GM18511 (cell line): Measurements from ENCODE around the gene DIP2A.
"Not testable (repeated sequence)": the region's sequence is repeated elsewhere in the genome, so short reads cannot be mapped to it uniquely, and the experiment has no call there.

ENCODE experiments used
- ATAC-seq: cut with Tn5 transposase; IDR thresholded peaks from one replicate; pipeline ENCODE4 v1.9.1; 2021; ENCODE audit warnings: mild to moderate bottlenecking, moderate library complexity; ENCODE audit not compliant: unreplicated experiment

The DIP2A gene

DNA sequence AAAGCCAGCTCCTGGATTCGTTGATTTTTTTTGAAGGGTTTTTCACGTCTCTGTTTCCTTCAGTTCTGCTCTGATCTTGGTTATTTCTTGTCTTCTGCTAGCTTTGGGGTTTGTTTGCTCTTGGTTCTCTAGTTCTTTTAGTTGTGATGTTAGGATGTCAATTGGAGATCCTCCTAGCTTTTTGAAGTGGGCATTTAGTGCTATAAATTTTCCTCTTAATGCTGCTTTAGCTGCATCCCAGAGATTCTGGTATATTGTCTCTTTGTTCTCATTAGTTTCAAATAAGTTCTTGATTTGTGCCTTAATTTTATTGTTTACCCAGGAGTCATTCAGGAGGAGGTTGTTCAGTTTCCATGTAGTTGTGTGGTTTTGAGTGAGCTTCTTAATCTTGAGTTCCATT, 120.7 kb downstream of the DIP2A start:
- not testable (repeated sequence) for ATAC-seq

DNA sequence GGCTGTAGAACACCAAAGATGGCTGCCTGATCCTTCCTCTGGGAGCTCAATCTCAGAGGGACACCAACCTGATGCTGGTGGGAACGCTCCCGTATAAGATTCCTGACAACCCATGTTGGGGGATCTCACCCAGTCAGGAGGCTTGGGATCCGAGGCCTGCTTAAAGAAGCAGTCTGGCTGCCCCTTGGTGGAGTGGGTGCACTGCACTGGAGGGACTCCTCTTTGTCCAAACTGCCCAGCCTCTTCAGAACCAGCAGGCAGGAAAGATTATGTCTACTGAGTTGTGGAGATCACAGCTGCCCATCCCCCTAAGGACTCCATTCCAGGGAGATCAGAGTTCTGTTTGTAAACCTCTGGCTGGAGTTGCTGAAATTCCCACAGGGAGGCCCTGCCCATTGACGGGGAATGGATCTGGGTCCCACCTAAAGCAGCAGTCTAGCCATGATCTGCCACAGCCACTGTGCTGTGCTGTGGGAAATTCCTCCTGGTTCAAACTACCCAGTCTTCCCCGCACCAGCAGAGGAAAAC, 123.2 kb downstream of the DIP2A start:
- ATAC-seq, result no peak

DNA sequence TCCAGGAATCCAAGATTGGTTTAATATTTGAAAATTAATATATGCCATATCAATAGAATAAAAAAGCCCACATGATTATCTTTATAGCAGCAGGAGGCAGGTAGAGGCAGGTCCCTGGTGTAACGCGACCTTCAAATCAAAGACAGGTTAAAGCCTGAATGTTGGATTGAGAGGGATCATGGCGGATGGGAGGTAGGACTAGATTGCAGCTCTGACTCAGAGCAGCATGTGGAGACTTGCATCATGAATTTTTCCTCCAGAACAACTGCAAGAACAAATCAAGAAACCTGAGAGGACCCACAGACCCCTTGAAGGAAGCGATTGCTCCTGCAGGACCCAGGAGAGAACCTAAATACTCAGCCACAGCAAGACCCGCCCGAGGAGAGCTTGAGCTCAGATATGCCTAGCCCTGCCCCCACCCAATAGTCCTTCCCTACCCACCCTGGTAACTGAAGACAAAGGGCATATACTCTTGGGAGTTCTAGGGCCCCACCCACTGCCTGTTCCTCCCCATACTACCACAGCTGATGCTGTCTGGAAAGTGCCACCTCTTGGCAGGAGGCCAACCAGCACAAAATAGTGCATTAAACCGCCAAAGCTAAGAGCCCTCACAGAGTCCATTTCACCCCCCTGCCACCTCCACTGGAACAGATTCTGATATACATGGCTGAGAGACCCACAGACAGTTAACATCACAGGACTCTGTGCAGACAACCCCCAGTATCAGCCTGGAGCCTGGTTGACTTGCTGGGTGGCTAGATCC, 126.7 kb downstream of the DIP2A start:
- ATAC-seq, result no peak

DNA sequence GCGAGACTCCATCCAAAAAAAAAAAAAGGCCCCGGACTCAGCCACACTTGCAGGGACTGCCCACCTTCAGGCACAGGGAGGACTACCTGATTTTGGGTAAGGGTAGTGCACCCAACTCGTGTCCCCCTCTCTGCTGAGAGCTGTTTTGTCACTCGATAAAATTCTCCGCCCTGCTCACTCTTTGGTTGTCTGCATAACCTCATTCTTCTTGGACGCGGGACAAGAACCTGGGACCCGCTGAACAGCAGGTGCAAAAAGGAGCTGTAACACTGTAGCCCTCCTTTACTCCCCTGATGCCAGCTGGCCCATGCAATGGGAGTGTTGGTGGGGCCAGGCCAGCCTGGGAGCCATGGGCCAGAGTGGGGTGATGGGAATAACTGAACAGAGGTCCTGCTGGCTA, 135.6 kb downstream of the DIP2A start:
- ATAC-seq, result no peak

DNA sequence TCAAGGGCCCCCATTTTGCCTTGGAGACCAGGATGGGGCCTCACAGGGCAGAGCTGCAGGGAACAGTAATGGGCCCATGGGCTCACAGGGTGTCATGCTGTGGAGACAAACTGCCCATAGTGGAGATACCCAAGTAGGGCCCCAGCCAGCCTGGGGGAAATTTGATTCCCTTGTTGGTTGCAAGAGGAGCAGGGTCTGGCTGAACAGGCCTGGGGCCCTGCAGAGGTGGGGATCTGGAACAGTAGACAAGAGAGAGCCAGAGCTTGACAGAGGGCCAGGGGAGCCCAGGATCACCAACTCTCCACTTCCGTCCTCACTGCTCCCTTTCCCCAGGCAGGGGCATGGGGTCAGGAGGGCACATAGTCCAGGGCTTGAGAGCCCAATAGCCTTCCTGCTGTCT, 137.5 kb downstream of the DIP2A start:
- no peak for ATAC-seq

DNA sequence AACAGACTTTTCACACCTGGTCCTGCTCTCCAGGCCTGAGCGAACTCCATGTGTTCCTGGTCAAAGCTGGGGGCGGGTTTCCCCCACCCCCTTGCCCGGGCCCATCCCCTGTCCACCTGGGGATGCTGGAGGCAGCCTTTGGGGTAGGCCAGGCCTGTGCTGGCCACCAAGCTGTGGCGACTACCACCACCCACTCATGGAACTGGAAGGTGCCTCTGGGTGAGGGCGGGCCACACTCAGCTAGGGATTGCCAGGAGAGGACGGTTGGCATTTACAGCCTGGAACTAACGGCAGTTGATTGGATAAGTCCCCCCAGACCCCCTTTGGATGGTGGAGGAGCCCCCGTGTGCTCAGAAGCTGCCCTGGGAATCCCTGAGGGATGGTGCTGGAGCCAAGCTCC, 138.3 kb downstream of the DIP2A start:
- no peak for ATAC-seq

DNA sequence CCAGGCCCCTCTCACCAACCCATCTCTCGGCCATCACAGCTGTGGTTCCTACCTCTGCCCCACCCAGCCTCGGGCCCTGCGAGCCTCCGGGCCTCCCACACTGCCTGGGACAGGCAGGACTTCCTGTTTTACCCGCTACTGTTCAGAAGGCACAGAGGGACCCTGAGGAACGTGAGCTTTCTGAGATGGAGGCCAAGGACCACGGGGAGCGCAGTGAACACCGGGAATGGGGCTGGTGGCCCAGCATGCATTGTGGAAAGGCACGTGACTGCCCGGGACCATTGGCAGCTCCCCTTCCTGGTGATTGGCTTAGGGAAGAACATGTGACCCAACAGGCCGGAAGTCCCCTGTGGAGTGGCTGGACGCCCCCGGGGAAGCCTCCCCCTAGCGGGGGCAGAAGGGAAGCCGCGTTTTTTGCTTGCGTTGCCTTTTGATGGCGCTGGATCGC, 139.2 kb downstream of the DIP2A start:
- ATAC-seq, result no peak

DNA sequence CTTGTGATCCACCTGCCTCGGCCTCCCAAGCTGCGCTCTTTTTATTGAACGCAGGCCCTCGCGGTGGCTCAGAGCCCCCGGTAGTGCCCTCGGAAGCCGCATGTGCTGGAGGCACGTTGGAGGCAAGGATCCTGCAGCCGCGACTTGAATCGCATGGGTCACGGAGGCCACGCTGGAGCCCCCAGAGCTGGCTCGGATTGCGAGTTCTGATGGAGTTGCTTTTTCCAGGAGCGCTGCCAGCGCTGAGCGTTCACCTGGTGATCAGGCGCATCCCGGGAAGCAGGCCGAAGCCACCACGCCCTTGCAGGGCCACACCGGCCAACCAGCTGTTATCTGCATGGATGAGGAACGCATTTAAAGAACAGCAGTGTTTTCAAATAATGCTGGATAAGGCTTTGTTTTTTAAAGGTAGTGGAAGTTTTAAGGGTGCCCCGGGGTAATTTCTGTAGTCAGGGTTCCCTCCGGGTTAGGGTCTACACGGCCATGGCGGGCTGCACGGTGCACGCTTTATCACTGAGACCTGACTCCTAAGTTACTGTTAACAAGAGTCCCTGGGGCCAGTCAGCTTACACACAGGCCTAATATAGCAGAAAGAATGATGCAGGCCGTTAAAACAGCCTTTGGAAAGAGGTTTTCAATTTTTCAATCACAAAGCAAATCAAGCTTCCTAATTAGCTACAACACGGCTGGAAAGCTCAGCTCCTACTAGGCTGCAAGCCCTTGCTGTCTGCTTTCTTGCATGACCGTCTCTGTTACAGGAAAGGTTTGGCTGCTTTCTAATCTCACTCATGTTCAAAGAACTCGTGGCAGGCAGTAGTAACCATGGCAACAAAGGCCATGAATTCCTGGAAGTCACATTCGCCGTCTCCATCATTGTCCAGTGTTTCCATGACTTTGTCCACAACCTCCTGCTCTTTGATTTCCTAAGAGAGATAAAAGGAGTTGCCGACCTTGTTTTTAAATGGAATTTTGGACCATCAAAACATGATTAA, 140.2 kb downstream of the DIP2A start:
- no peak for ATAC-seq

DNA sequence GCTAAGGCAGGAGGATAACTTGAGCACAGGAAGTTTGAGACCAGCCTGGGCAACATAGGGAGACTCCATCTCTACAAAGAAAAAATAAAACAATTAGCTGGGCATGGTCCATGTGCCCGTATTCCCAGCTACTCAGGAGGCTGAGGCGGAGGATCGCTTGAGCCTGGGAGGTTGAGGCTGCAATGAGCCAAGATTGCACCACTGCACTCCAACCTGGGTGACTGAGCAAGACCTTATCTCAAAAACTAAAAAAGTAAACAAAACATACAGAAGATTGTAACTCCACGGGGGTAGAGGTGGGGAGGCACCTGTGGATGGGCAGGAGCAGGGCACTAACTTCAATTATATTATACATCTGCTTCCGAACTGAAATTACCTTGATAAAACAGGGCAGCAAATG, 141.6 kb downstream of the DIP2A start:
- no peak for ATAC-seq

DNA sequence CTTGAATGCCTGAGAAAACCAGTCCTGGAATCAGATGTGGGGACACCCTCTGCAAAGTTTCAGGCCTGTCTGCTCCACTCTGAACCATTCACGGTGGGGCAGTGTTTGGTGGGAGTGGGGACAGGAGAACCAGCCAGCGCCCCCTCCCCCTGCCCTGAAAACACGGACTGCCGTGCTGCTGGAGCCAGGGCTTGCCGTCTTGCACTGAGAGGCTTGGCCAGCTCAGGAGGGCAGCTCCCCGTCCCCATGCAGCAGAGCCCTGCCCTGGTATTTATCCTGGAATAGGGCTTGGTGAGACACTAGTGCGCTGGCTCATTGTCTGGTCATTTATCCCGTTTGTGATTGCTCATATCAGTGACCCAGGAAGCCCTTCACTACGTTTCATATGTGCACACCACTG, 142.3 kb downstream of the DIP2A start:
- ATAC-seq, result no peak

DNA sequence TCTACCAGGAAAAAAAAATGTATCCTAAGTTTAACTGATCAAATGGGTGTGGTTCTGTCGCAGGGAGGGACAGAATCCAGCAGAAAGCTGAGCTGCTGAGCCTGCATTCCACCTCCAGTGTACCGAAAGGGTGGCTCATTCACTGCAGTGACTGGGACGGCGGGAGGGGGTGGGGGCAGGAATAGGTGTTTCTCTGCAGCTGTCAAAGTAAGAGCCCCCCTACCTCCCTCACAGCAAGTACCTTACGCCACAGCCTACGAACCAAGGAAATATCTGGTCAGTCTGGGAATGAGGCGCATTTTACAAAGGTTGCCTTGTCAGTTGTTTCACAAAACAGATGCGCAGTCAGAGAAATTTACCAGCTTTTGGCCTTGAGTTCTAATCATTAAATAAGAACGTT, 144.5 kb downstream of the DIP2A start:
- no peak for ATAC-seq

DNA sequence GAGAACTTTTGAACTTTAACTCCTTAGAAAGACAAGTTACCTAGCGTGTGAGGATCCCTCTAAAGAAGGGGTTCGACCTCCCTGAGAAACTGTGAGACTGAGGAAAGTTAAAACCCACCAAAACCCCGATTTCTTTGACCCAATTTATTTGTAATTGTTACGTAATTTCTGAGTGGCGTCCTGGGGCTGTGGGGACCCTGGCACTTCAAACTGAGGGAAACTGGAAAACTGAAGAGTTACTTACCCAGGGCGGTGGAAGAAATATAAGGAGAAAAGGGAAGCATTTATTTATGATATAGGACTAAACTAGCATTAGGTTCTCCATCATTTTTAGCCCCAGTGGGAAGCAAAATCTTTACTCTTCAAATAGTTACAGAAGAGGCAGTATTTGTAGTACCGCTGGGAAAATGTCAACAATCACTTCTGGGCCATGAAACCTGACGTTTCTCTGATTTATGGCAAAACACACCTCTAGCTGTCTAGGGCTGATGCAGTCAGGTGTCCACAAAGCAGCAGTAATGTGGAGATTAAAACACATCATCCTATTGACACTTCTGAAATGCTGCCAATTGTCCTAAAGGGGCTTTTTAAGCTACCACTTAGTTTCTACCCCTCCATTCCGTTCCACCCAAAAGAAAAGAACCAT, 145.8 kb downstream of the DIP2A start:
- ATAC-seq, result no peak

DNA sequence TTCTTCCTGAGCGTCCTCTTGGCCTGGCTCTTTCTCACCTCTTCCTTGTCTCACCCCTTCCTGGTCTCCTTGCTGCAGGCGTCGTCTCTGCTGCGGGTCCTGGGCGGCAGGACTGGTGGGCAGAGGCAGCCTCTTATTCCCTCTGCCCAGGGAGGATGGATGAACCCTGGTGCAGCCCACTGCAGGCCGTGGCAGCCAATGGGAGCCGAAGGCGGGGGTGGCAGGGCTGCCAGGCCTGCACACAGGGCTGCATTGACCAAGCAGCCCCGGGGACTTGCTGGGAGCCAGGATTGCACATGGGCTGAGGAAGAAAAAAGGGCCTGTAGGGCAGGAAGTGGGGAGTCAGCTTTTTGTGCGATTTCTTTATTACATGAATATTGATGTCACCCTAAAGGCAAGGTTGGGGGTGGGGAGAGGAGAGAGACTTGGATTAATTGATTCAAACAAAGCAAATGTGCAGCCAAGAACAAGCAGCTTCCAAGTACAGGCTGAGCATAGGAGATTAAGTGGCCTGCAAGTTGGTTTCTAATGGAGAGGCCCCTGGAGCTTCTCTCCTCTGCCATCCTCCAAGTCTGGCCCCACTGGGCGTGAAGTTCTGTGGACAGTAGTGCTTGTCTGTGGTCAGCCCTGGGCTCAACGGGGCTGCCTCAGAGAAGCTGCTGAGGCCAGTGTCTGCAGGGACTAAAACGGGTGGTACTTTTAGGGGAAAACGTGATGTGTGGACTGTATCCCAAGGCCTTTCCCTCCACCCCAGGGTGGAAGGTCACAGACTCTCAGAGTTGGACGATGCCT, 146.5 kb downstream of the DIP2A start, which contains the start of gene S100B:
Gene S100B, minus strand, starts transcription at position 108 of the 792 bp plus-strand sequence. CDS start 2,667 bp downstream, outside the sequence.
- ATAC-seq, result no peak

DNA sequence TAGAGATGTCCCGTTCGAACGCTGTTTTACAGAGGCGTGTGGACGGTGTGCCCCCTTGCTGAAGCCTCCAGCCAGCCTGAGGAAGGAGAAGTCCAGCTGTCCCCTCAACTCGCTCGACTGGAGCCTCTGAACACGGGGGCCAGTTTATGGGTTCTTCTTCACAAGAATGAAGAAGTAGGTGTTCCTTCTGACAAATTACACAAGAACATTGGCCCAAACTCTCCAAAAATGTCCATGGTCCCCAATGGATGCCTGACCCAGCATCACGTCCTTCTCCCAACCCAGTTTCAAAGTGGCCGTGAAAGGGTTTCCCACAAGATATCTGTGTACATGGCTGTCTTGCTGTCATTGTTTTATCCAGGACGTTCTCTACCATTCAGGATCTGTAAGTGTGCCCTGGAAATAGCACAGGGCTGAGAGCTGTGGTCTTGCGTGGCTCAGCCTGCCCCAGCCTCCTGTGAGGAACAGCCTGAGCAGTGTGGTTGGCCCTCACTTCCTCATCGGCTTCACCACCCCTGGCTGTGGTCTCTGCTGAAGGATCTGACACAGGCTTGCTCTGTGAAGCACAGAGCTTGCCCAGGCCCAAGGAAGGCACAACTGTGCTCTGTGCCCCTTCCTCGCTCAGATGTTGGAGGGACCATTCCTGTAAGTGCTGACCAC, 147.2 kb downstream of the DIP2A start:
- ATAC-seq, result peak; percentile 72

DNA sequence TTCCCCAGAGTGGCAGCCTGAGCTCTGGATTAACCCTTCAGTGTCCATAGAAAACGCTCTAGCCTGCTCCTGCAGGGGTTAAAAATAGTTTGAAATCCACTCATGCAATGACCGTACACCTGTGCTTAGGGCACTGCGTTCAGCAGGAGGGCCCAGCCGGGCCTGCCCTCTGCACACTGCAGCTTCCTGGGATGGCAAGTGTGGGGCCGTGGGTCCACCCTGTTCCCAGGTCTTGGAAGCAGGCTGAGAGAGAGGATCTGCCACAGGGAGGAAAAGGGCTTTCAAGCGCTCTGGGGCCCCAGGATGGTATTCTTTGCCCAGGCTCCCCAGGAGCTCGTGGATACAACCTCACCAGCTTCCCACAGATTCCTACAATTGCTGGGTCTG, 147.7 kb downstream of the DIP2A start:
- ATAC-seq, result no peak

DNA sequence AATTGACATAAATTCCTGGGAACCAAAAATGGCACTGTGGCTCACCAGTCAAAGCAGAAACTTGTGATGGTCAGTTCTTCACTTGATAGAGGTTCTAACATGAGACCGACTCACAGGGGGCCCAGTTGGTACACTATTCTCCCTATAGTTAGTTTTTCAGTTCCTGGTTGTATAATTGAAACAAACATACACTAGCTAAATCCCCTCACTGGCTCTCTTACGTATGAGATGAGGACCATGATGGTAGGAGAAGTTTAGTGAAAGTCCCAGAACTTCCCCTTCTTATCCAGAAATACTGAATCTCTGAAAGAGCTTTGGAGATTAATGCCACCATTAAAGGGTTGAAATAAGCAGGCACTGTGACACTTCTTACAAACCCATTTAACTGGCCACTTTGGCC, 148.9 kb downstream of the DIP2A start:
- ATAC-seq, result no peak

DNA sequence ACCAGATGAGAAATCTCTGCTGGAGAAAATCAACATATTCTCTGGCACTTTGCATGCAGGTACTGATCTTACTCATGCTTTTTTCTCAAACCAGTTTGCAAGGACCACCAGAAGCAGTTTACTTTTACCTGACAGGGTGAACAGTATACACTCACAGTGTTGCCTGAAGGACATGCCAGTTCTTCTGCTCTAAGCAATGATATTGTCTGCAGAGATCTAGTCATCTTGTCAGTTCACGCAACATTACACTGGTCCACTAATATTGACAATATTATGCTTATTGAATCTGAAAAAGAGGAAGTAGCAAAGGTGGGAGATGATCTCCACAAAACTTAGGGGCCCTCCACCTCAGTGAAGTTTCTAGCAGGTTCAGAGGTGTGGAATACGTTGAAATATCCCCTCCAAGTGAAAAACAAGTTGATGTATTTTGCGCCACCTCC, 150.0 kb downstream of the DIP2A start:
- ATAC-seq, result peak; percentile 60

DNA sequence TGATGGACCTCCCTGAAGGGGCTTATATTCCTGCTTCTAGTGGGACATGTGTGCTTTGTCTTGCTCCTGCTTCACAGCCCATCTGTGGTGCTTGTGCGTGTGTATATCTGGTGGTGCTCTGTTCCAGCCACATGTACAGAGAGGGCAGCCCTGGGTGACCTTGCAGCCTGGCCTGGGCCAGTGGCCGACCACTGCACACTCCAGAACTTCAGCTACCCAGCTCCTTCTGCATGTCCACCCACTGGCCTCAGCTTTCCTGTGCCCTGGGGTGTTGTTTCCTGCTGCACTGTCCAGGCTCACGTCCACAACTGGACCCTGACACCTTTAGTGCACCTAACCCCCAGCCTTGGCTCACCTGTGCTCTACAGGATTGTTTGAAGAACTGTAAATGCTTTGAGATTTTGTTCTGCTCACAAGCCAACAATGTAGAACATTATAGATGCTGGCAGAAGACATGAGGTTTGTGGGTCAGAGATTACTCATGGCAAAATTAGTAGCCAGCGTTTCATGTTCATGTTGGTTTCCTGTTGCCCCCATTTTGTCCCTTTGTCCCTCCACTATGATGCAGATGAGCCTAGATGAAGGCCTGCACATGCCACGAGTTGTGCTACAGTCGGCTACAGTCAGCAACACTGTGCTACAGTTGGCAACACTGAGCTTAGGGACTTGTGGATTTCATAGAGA, 151.5 kb downstream of the DIP2A start:
- ATAC-seq, result no peak

DNA sequence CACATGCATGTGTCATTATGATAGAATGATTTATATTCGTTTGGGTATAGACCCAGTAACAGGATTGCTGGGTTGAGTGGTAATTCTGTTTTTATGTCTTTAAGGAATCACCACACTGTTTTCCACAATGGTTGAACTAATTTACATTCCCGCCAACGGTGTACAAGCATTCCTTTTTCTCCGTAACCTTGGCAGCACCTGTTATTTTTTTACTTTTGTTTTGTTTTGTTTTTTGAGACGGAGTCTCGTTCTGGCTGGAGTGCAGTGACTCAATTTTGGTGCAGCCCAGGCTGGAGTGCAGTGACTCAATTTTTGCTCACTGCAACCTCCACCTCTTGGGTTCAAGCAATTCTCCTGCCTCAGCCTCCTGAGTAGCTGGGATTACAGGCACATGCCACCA, 154.7 kb downstream of the DIP2A start:
- no peak for ATAC-seq
